ENCODE results near the gene DEAF1.

GRCh38 chr11:617199-617911 lies 77.7 kb downstream of the DEAF1 start:
- TF ChIP-seq POLR2AphosphoS5 (IDR thresholded peaks at IDR 0.05) (no peak), CTCF (IDR thresholded peaks at IDR 0.05) (no peak), EP300 (IDR thresholded peaks at IDR 0.05) (no peak)
